Stimulated activated CD4-positive, alpha-beta T cell treated with anti-CD3 and anti-CD28 coated beads, Interleukin-2, amount 100 ng/mL, for 4 hours (primary cell): ENCODE measurements around the gene PCSK4.

Experiments used
- DNase-seq: peaks from one replicate; pipeline ENCODE4 v3.0.0-alpha.2; 2020; ENCODE audit warnings: low read depth

Gene PCSK4

GRCh38 chr19:1438035-1438932 is 51.9 kb downstream of the PCSK4 start, which contains the start of gene RPS15:
RPS15 (plus strand) TSS chr19:1438396; CDS start chr19:1438426, 30 bp downstream.
- DNase-seq = peak; percentile 92

- DNase-seq = no peak
These were observed 52.5 kb downstream of the PCSK4 start for GRCh38 chr19:1437609-1438008.

- DNase-seq = no peak
These were observed 54.7 kb downstream of the PCSK4 start for GRCh38 chr19:1435378-1435989.

GRCh38 chr19:1434577-1435060 is 55.5 kb downstream of the PCSK4 start:
- DNase-seq = no peak

GRCh38 chr19:1434040-1434366 is 56.1 kb downstream of the PCSK4 start:
- DNase-seq = no peak

- no peak for DNase-seq
These were observed 56.8 kb downstream of the PCSK4 start for GRCh38 chr19:1433119-1434039.

GRCh38 chr19:1432507-1432887 is 57.7 kb downstream of the PCSK4 start:
- DNase-seq = no peak

GRCh38 chr19:1431759-1432506 is 58.2 kb downstream of the PCSK4 start:
- no peak for DNase-seq
